GM12878 (cell line): ENCODE results near the gene C6orf15. TPM values are rescaled to one million over a fixed set of nuclear protein-coding genes. Genes with fewer than 3 reads are reported as not detected.

Experiments
- ATAC-seq: fragments of 200-7000 bp; cut with Tn5 transposase; 3 replicates; pipeline ENCODE4 v1.9.1; 2020; ENCODE audit warnings: mild to moderate bottlenecking, moderate library complexity
- BruUV-seq: library from RNA; stranded (reverse); fragments of 400-500 nt; replicated peaks from 2 replicates; lab custom pipeline; 2021; lab: Mats Ljungman, UMichigan
- CTCF ChIA-PET: fragments of 300-600 bp; sonication (Branson Sonifier 250); formaldehyde crosslinking; extraction: SDS; loops from one replicate; lab custom pipeline; 2021; ENCODE audit warnings: inconsistent platforms; lab: Yijun Ruan, JAX
- POLR2A ChIA-PET: fragments of 350-600 bp; formaldehyde crosslinking; extraction: SDS; loops from one replicate; lab custom pipeline; 2021; ENCODE audit warnings: inconsistent platforms; lab: Charles Lee
- RAD21 ChIA-PET: fragments of 300-600 bp; sonication (Branson Sonifier 250); formaldehyde crosslinking; loops from one replicate; lab custom pipeline; 2023; ENCODE audit warnings: antibody characterized with exemption; ENCODE audit not compliant: unreplicated experiment; lab: Charles Lee
- SMC1A ChIA-PET: fragments of 300-600 bp; sonication (Branson Sonifier 250); formaldehyde crosslinking; loops from one replicate; lab custom pipeline; 2023; ENCODE audit not compliant: unreplicated experiment, uncharacterized antibody; lab: Charles Lee
- DNase-seq: peaks from one replicate; pipeline ENCODE4 v3.0.0-alpha.2; 2011; ENCODE audit warnings: low read depth, low spot score
- FAIRE-seq: peaks from 3 replicates; lab custom pipeline; 2011; peaks lifted over from hg19 to GRCh38; lab: Jason Lieb, UNC
- H2AFZ ChIP-seq: 2 replicates; pipeline ENCODE4 v1.6.0; 2011; ENCODE audit warnings: low read depth, low read length, control low read depth; ENCODE audit not compliant: control insufficient read depth
- H3K27ac ChIP-seq: 2 replicates; pipeline ENCODE4 v1.5.1; 2011; ENCODE audit warnings: control low read depth; ENCODE audit not compliant: control insufficient read depth, insufficient read depth
- H3K27me3 ChIP-seq, 2 experiments: replicated peaks in 1 of 2; 2 replicates each; pipeline versions ENCODE4 v1.6.0 to v1.6.1; 2011; ENCODE audit warnings: low read length in 1 of 2; ENCODE audit not compliant: control insufficient read depth in 2 of 2, insufficient read depth in 2 of 2
- H3K36me3 ChIP-seq, 2 experiments: 2 replicates each; pipeline ENCODE4 v1.5.1; 2011; ENCODE audit warnings: low read length in 1 of 2; ENCODE audit not compliant: control insufficient read depth in 2 of 2, insufficient read depth in 2 of 2
- H3K4me1 ChIP-seq: 2 replicates; pipeline ENCODE4 v1.6.1; 2011; ENCODE audit warnings: mild to moderate bottlenecking, low read length, moderate library complexity, mixed read lengths; ENCODE audit not compliant: control insufficient read depth, insufficient read depth
- H3K4me2 ChIP-seq: 2 replicates; pipeline ENCODE4 v1.6.0; 2011; ENCODE audit warnings: control low read depth; ENCODE audit not compliant: control insufficient read depth, insufficient read depth
- H3K4me3 ChIP-seq: fragments of 200-600 bp; sonication (generic); 2 replicates; pipeline ENCODE4 v1.5.1; 2016
- H3K79me2 ChIP-seq: 2 replicates; pipeline ENCODE4 v1.6.0; 2011; ENCODE audit warnings: low read length; ENCODE audit not compliant: control insufficient read depth, insufficient read depth
- H3K9ac ChIP-seq: 2 replicates; pipeline ENCODE4 v1.8.0; 2011; ENCODE audit warnings: low read length, control low read depth, mixed read lengths; ENCODE audit not compliant: control insufficient read depth, insufficient read depth
- H3K9me3 ChIP-seq: replicated peaks from 3 replicates; pipeline ENCODE4 v1.5.1; 2011; ENCODE audit warnings: mild to moderate bottlenecking, low read length; ENCODE audit not compliant: control insufficient read depth, insufficient read depth
- H4K20me1 ChIP-seq: 2 replicates; pipeline ENCODE4 v1.6.0; 2011; ENCODE audit not compliant: control insufficient read depth, insufficient read depth
- ASH2L ChIP-seq: fragments of 300-600, 200-600 bp; sonication (generic); IDR thresholded peaks from 2 replicates; pipeline ENCODE4 v1.6.1; 2017; ENCODE audit warnings: low read depth, mild to moderate bottlenecking, borderline replicate concordance
- ATF7 ChIP-seq: fragments of 450-650 bp; IDR thresholded peaks from 2 replicates; pipeline ENCODE4 v1.6.1; 2016; ENCODE audit warnings: low read depth, mild to moderate bottlenecking
- CBX3 ChIP-seq: fragments of 200-600 bp; sonication (generic); IDR thresholded peaks from 2 replicates; pipeline ENCODE4 v1.6.1; 2016; ENCODE audit warnings: low read depth, borderline replicate concordance
- KAT2A ChIP-seq: conservative IDR thresholded peaks from 2 replicates; pipeline ENCODE4 v1.6.1; 2011; ENCODE audit warnings: low read depth, low read length; ENCODE audit not compliant: control insufficient read depth
- MYC ChIP-seq: IDR thresholded peaks from 2 replicates; pipeline ENCODE4 v1.6.1; 2011; ENCODE audit warnings: mild to moderate bottlenecking, low read length, moderate library complexity, inconsistent platforms; ENCODE audit not compliant: insufficient read depth, insufficient replicate concordance, insufficient read length, severe bottlenecking
- NR2C1 ChIP-seq: fragments of 450-650 bp; IDR thresholded peaks from 2 replicates; pipeline ENCODE4 v1.6.1; 2017; ENCODE audit warnings: antibody characterized with exemption, mild to moderate bottlenecking, moderate library complexity
- SKIL ChIP-seq: fragments of 450-650 bp; IDR thresholded peaks from 2 replicates; pipeline ENCODE4 v1.6.1; 2017; ENCODE audit warnings: mild to moderate bottlenecking, low read depth, inconsistent platforms; ENCODE audit not compliant: poor library complexity, severe bottlenecking
- STAT3 ChIP-seq: IDR thresholded peaks from 2 replicates; pipeline ENCODE4 v1.6.1; 2011; ENCODE audit warnings: low read depth, low read length, improper control_type of control experiment
- SUZ12 ChIP-seq: fragments of 200-600 bp; sonication (generic); IDR thresholded peaks from one replicate; pipeline ENCODE4 v1.6.1; 2018; ENCODE audit warnings: antibody characterized with exemption, mild to moderate bottlenecking; ENCODE audit not compliant: unreplicated experiment
- ZSCAN29 ChIP-seq: fragments of 450-650 bp; IDR thresholded peaks from 2 replicates; pipeline ENCODE4 v1.6.1; 2017; ENCODE audit warnings: mild to moderate bottlenecking, moderate library complexity
- WGBS: methylation state at CpG from one replicate; pipeline ENCODE4 v1.1.6; 2016; ENCODE audit warnings: low lambda C conversion rate; ENCODE audit not compliant: insufficient replicate concordance, insufficient coverage; ENCODE audit errors: missing lambda C conversion rate; 5-methylcytosine and 5-hydroxymethylcytosine counted together
- in situ Hi-C: fragments of 300-500 bp; cut with MboI; formaldehyde crosslinking; loops from 9 replicates; pipeline ENCODE4 v1.14.3; 2018; ENCODE audit warnings: mixed read lengths
- intact Hi-C: fragments of 100-400 bp; cut with micrococcal nuclease; formaldehyde crosslinking; loops from one replicate; pipeline ENCODE4 v1.14.2; 2022; ENCODE audit not compliant: unreplicated experiment
- polyA plus RNA-seq, 11 experiments: library from polyadenylated mRNA; depleted of rRNA in 4 of 11; unstranded in 6 of 11; stranded (reverse) in 5 of 11; fragments of >200 nt; fragmentation: Nextera tagmentation in 4 of 11; fragmentation: Illumina TruSeq in 1 of 11; extraction: Ambion mirVana in 4 of 11; extraction: Trizol in 1 of 11; gene quantifications; 1 replicate in 1 of 11; 2 replicates in 10 of 11; pipeline versions ENCODE4 v1.2.1 to v1.2.3, GENCODE V29; 2011 to 2016; ENCODE audit warnings: inconsistent platforms in 2 of 11, missing spikeins in 2 of 11, low read depth in 1 of 11
- total RNA-seq, 4 experiments: library from RNA; depleted of rRNA in 3 of 4; stranded (reverse); fragments of >200 nt in 3 of 4; fragmentation: Illumina TruSeq in 1 of 4; extraction: Trizol in 1 of 4; gene quantifications; 2 replicates each; pipeline versions ENCODE4 v1.2.1 to v1.2.3, GENCODE V29; 2013 to 2021
- TF ChIP-seq, protein P1 (sequence below): IDR thresholded peaks from 2 replicates; pipeline ENCODE4 v1.6.1; 2012; ENCODE audit warnings: low read depth, low read length, improper control_type of control experiment
- TF ChIP-seq, protein P2 (sequence below): IDR thresholded peaks from 2 replicates; pipeline ENCODE4 v1.6.1; 2012; ENCODE audit warnings: improper control_type of control experiment, low read depth, low read length; ENCODE audit not compliant: insufficient replicate concordance
- TF ChIP-seq, protein P3 (sequence below): fragments of 450-650 bp; IDR thresholded peaks from 2 replicates; pipeline ENCODE4 v1.6.1; 2017; ENCODE audit warnings: borderline replicate concordance
- TF ChIP-seq, protein P4 (sequence below): IDR thresholded peaks from 2 replicates; pipeline ENCODE4 v1.6.1; 2012; ENCODE audit warnings: low read depth, low read length, improper control_type of control experiment

The C6orf15 gene
- total and polyA plus RNA-seq, 10 of the 15 experiments (the other 5 are each of a cell fraction or from before 2014, with no cell fraction given), result not detected

- Histone ChIP-seq H3K9ac (no peak overlapping the region), H4K20me1 (no peaks in the 10 kb centered on the region), H3K27ac (no peak overlapping the region), H2AFZ (no peak overlapping the region), H3K9me3 (no peaks in the 10 kb centered on the region; the same call in 2 of the 3 replicates), H3K4me2 (no peak overlapping the region), H3K4me1 (peaks cover 2% of the 10 kb centered on the region), H3K36me3 (no peaks in the 10 kb centered on the region), H3K79me2 (no peaks in the 10 kb centered on the region), H3K27me3 (no peaks in the 10 kb centered on the region; a peak in 1 of 4 replicates), H3K4me3 (no peak overlapping the region)
- SMC1A ChIA-PET, result interaction anchor here (1.0 to 3.3 kb wide), 3 partner anchors 17 to 238 kb away, joined by 3 to 16 read pairs (median 5); no protein-coding TSS in a partner anchor
- no TSS peak for BruUV-seq
- in situ Hi-C loops (no loop called here), intact Hi-C loops (no loop called here)
- RAD21 ChIA-PET, result interaction anchor here (0.8 to 1.3 kb wide), 2 partner anchors 59 to 70 kb away, joined by 3 to 4 read pairs; no protein-coding TSS in a partner anchor
- ATAC-seq (no peak), DNase-seq (no peak), FAIRE-seq (no peak)
- CTCF ChIA-PET, result interaction anchor here (1.2 to 22.9 kb wide), 3 partner anchors 8 to 234 kb away, joined by 4 to 326 read pairs (median 29); no protein-coding TSS in a partner anchor
- POLR2A ChIA-PET, result no interaction called here
- 35% methylated on average over 6 of the region's 6 CpGs for WGBS
- TF ChIP-seq SUZ12 (no peak), ASH2L (no peak), NR2C1 (no peak), KAT2A (no peak), SKIL (no peak), ZSCAN29 (no peak), CBX3 (no peak), ATF7 (no peak), STAT3 (no peak), MYC (no peak)
- TF ChIP-seq, protein P1, sequence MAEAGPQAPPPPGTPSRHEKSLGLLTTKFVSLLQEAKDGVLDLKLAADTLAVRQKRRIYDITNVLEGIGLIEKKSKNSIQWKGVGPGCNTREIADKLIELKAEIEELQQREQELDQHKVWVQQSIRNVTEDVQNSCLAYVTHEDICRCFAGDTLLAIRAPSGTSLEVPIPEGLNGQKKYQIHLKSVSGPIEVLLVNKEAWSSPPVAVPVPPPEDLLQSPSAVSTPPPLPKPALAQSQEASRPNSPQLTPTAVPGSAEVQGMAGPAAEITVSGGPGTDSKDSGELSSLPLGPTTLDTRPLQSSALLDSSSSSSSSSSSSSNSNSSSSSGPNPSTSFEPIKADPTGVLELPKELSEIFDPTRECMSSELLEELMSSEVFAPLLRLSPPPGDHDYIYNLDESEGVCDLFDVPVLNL, result no peak
- TF ChIP-seq, protein P2, sequence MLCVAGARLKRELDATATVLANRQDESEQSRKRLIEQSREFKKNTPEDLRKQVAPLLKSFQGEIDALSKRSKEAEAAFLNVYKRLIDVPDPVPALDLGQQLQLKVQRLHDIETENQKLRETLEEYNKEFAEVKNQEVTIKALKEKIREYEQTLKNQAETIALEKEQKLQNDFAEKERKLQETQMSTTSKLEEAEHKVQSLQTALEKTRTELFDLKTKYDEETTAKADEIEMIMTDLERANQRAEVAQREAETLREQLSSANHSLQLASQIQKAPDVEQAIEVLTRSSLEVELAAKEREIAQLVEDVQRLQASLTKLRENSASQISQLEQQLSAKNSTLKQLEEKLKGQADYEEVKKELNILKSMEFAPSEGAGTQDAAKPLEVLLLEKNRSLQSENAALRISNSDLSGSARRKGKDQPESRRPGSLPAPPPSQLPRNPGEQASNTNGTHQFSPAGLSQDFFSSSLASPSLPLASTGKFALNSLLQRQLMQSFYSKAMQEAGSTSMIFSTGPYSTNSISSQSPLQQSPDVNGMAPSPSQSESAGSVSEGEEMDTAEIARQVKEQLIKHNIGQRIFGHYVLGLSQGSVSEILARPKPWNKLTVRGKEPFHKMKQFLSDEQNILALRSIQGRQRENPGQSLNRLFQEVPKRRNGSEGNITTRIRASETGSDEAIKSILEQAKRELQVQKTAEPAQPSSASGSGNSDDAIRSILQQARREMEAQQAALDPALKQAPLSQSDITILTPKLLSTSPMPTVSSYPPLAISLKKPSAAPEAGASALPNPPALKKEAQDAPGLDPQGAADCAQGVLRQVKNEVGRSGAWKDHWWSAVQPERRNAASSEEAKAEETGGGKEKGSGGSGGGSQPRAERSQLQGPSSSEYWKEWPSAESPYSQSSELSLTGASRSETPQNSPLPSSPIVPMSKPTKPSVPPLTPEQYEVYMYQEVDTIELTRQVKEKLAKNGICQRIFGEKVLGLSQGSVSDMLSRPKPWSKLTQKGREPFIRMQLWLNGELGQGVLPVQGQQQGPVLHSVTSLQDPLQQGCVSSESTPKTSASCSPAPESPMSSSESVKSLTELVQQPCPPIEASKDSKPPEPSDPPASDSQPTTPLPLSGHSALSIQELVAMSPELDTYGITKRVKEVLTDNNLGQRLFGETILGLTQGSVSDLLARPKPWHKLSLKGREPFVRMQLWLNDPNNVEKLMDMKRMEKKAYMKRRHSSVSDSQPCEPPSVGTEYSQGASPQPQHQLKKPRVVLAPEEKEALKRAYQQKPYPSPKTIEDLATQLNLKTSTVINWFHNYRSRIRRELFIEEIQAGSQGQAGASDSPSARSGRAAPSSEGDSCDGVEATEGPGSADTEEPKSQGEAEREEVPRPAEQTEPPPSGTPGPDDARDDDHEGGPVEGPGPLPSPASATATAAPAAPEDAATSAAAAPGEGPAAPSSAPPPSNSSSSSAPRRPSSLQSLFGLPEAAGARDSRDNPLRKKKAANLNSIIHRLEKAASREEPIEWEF, result no peak
- TF ChIP-seq, protein P3, sequence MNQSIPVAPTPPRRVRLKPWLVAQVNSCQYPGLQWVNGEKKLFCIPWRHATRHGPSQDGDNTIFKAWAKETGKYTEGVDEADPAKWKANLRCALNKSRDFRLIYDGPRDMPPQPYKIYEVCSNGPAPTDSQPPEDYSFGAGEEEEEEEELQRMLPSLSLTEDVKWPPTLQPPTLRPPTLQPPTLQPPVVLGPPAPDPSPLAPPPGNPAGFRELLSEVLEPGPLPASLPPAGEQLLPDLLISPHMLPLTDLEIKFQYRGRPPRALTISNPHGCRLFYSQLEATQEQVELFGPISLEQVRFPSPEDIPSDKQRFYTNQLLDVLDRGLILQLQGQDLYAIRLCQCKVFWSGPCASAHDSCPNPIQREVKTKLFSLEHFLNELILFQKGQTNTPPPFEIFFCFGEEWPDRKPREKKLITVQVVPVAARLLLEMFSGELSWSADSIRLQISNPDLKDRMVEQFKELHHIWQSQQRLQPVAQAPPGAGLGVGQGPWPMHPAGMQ, result no peak
- TF ChIP-seq, protein P4, sequence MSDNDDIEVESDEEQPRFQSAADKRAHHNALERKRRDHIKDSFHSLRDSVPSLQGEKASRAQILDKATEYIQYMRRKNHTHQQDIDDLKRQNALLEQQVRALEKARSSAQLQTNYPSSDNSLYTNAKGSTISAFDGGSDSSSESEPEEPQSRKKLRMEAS, result no peak
Measured at GRCh38 chr6:31132806-31133205, 20.4 kb upstream of the C6orf15 start.
